HL-60 (cell line): ENCODE measurements around the gene SH3GL2.

Experiments
- DNase-seq, 2 experiments: peaks; one replicate each; pipeline ENCODE4 v3.0.0-alpha.2; 2010 to 2020; ENCODE audit warnings: low read depth in 1 of 2, low spot score in 1 of 2
- H3K27ac ChIP-seq: fragments of 250-450 bp; sonication (Bioruptor Pico); replicated peaks from 2 replicates; pipeline ENCODE4 v1.5.1; 2020; ENCODE audit warnings: mild to moderate bottlenecking, moderate library complexity
- H3K27me3 ChIP-seq: fragments of 250-450 bp; sonication (Bioruptor Pico); 2 replicates; pipeline ENCODE4 v1.5.1; 2021; ENCODE audit warnings: mild to moderate bottlenecking, moderate library complexity; ENCODE audit not compliant: insufficient read depth, poor library complexity, severe bottlenecking
- H3K4me3 ChIP-seq: replicated peaks from 2 replicates; pipeline ENCODE4 v1.5.1; 2011; ENCODE audit warnings: mild to moderate bottlenecking, control low read depth, low read length; ENCODE audit not compliant: insufficient read depth
- CTCF ChIP-seq: IDR thresholded peaks from one replicate; pipeline ENCODE4 v1.5.1; 2011; ENCODE audit warnings: low read length, control low read depth, inconsistent platforms; ENCODE audit not compliant: insufficient read depth
- GABPA ChIP-seq: IDR thresholded peaks from 2 replicates; pipeline ENCODE4 v1.6.1; 2012; ENCODE audit warnings: low read depth
- POLR2AphosphoS5 ChIP-seq: IDR thresholded peaks from 2 replicates; pipeline ENCODE4 v1.6.1; 2012; ENCODE audit warnings: low read depth
- REST ChIP-seq: IDR thresholded peaks from 2 replicates; pipeline ENCODE4 v1.6.1; 2012; ENCODE audit warnings: low read depth; ENCODE audit not compliant: insufficient replicate concordance
- SPI1 ChIP-seq: IDR thresholded peaks from 2 replicates; pipeline ENCODE4 v1.6.1; 2012; ENCODE audit warnings: low read depth, mild to moderate bottlenecking, borderline replicate concordance

SH3GL2 gene

GRCh38 chr9:17775656-17776055 is 196.8 kb downstream of the SH3GL2 start:
- Histone ChIP-seq H3K4me3 (no peak overlapping the region), H3K27me3 (no peaks in the 10 kb centered on the region), H3K27ac (no peak overlapping the region)
- TF ChIP-seq REST: no peak
- DNase-seq: no peak

GRCh38 chr9:17776735-17777134 is 197.9 kb downstream of the SH3GL2 start:
- H3K27me3 ChIP-seq: no peaks in the 10 kb centered on the region
- no peak overlapping the region for H3K4me3 ChIP-seq
- DNase-seq: no peak
- TF ChIP-seq CTCF (no peak), SPI1 (no peak), GABPA (no peak)
- H3K27ac ChIP-seq: no peak overlapping the region

GRCh38 chr9:17777465-17777864 is 198.6 kb downstream of the SH3GL2 start:
- TF ChIP-seq CTCF (no peak), GABPA (no peak), POLR2AphosphoS5 (no peak), REST (no peak), SPI1 (no peak)
- Histone ChIP-seq H3K27me3 (no peaks in the 10 kb centered on the region), H3K27ac (no peak overlapping the region), H3K4me3 (no peak overlapping the region)
- DNase-seq: no peak

GRCh38 chr9:17782430-17783149 is 203.7 kb downstream of the SH3GL2 start:
- Histone ChIP-seq H3K27ac (no peak overlapping the region), H3K4me3 (no peak overlapping the region), H3K27me3 (no peaks in the 10 kb centered on the region)
- no peak for DNase-seq
- no peak for TF ChIP-seq POLR2AphosphoS5

- DNase-seq: no peak
- no peak for TF ChIP-seq CTCF
- H3K27me3 ChIP-seq: no peaks in the 10 kb centered on the region
Measured at GRCh38 chr9:17783227-17783626, 204.4 kb downstream of the SH3GL2 start.

More at GRCh38 chr9:17783227-17783626, 204.4 kb downstream of the SH3GL2 start:
- no peak overlapping the region for H3K4me3 ChIP-seq
- H3K27ac ChIP-seq: no peak overlapping the region
